H9 (cell line): Measurements from ENCODE around the gene GJA9. TPM values are rescaled to one million over a fixed set of nuclear protein-coding genes. Genes with fewer than 3 reads are reported as not detected.

Experiments
- DNase-seq: peaks from one replicate; pipeline ENCODE4 v3.0.0-alpha.2; 2017
- H2AFZ ChIP-seq: one replicate; pipeline ENCODE4 v1.6.1; 2013; ENCODE audit warnings: mild to moderate bottlenecking, low read length, control low read depth, moderate library complexity
- H2AK5ac ChIP-seq: 2 replicates; pipeline ENCODE4 v1.6.1; 2013; ENCODE audit warnings: low read length, control low read depth, mixed read lengths; ENCODE audit not compliant: insufficient read length
- H2BK120ac ChIP-seq: one replicate; pipeline ENCODE4 v1.6.1; 2013; ENCODE audit warnings: low read depth, mild to moderate bottlenecking, low read length, control low read depth, inconsistent platforms; ENCODE audit not compliant: poor library complexity, severe bottlenecking
- H2BK12ac ChIP-seq: 2 replicates; pipeline ENCODE4 v1.6.1; 2013; ENCODE audit warnings: low read length, control low read depth, mixed read lengths, low read depth; ENCODE audit not compliant: insufficient read length
- H2BK15ac ChIP-seq: 2 replicates; pipeline ENCODE4 v1.6.1; 2013; ENCODE audit warnings: low read depth, low read length, control low read depth
- H2BK20ac ChIP-seq: one replicate; pipeline ENCODE4 v1.6.1; 2013; ENCODE audit warnings: low read depth, mild to moderate bottlenecking, low read length, control low read depth, inconsistent platforms; ENCODE audit not compliant: poor library complexity, severe bottlenecking
- H2BK5ac ChIP-seq: 2 replicates; pipeline ENCODE4 v1.6.1; 2013; ENCODE audit warnings: low read length, control low read depth, mixed read lengths; ENCODE audit not compliant: insufficient read length
- H3K14ac ChIP-seq: 2 replicates; pipeline ENCODE4 v1.6.1; 2013; ENCODE audit warnings: low read length, control low read depth; ENCODE audit not compliant: insufficient read depth
- H3K18ac ChIP-seq: 2 replicates; pipeline ENCODE4 v1.6.1; 2013; ENCODE audit warnings: low read depth, mild to moderate bottlenecking, mixed read lengths, low read length, control low read depth; ENCODE audit not compliant: insufficient read length
- H3K23ac ChIP-seq: 2 replicates; pipeline ENCODE4 v1.6.1; 2013; ENCODE audit warnings: low read length, control low read depth, mixed read lengths, low read depth; ENCODE audit not compliant: insufficient read length
- H3K23me2 ChIP-seq: 2 replicates; pipeline ENCODE4 v1.6.1; 2013; ENCODE audit warnings: low read depth, mild to moderate bottlenecking, mixed read lengths, low read length, control low read depth; ENCODE audit not compliant: insufficient read length, poor library complexity, severe bottlenecking
- H3K27ac ChIP-seq: 2 replicates; pipeline ENCODE4 v1.5.1; 2013; ENCODE audit warnings: low read length, control low read depth, mixed read lengths, low read depth; ENCODE audit not compliant: insufficient read length
- H3K27me3 ChIP-seq: 2 replicates; pipeline ENCODE4 v1.6.1; 2013; ENCODE audit warnings: low read length, control low read depth, inconsistent platforms; ENCODE audit not compliant: insufficient read depth
- H3K4ac ChIP-seq: 2 replicates; pipeline ENCODE4 v1.6.1; 2013; ENCODE audit warnings: low read depth, mild to moderate bottlenecking, control low read depth, inconsistent platforms, low read length, moderate library complexity
- H3K4me1 ChIP-seq: 2 replicates; pipeline ENCODE4 v1.6.1; 2013; ENCODE audit warnings: low read length, control low read depth, inconsistent platforms; ENCODE audit not compliant: insufficient read depth
- H3K4me2 ChIP-seq: 2 replicates; pipeline ENCODE4 v1.6.1; 2013; ENCODE audit warnings: low read length, control low read depth, mixed read lengths; ENCODE audit not compliant: insufficient read length, insufficient read depth
- H3K56ac ChIP-seq: 2 replicates; pipeline ENCODE4 v1.6.1; 2013; ENCODE audit warnings: low read depth, mild to moderate bottlenecking, mixed read lengths, low read length, control low read depth; ENCODE audit not compliant: insufficient read length
- H3K79me1 ChIP-seq: 2 replicates; pipeline ENCODE4 v1.6.1; 2013; ENCODE audit warnings: low read depth, mild to moderate bottlenecking, moderate library complexity, low read length, control low read depth, inconsistent platforms; ENCODE audit not compliant: insufficient read depth, poor library complexity, severe bottlenecking
- H3K79me2 ChIP-seq: 2 replicates; pipeline ENCODE4 v1.6.1; 2013; ENCODE audit warnings: low read length, control low read depth, inconsistent platforms; ENCODE audit not compliant: insufficient read depth
- H3K9ac ChIP-seq: 2 replicates; pipeline ENCODE4 v1.6.1; 2013; ENCODE audit warnings: low read length, control low read depth, mixed read lengths; ENCODE audit not compliant: insufficient read length; ENCODE audit errors: extremely low read depth
- H3K9me3 ChIP-seq: one replicate; pipeline ENCODE4 v1.6.1; 2013; ENCODE audit warnings: low read depth, low read length, inconsistent platforms; ENCODE audit not compliant: control insufficient read depth
- H3T11ph ChIP-seq: one replicate; pipeline ENCODE4 v1.6.1; 2013; ENCODE audit warnings: mild to moderate bottlenecking, low read length, control low read depth, inconsistent platforms
- H4K20me1 ChIP-seq: one replicate; pipeline ENCODE4 v1.6.1; 2013; ENCODE audit not compliant: control insufficient read depth, insufficient read length, insufficient read depth
- H4K5ac ChIP-seq: 2 replicates; pipeline ENCODE4 v1.6.1; 2013; ENCODE audit warnings: low read depth, mild to moderate bottlenecking, mixed read lengths, low read length, control low read depth; ENCODE audit not compliant: insufficient read length
- H4K8ac ChIP-seq: replicated peaks from 2 replicates; pipeline ENCODE4 v1.6.1; 2013; ENCODE audit warnings: low read length, control low read depth, mixed read lengths, low read depth; ENCODE audit not compliant: insufficient read length
- H4K91ac ChIP-seq: 2 replicates; pipeline ENCODE4 v1.6.1; 2013; ENCODE audit warnings: low read depth, mild to moderate bottlenecking, moderate library complexity, mixed read lengths, low read length, control low read depth; ENCODE audit not compliant: insufficient read length
- H3K27ac Mint-ChIP-seq, 3 experiments: 2 replicates in 2 of 3; 3 replicates in 1 of 3; pipeline ENCODE4 v1.8.0; 2020 to 2021; ENCODE audit warnings: mixed read lengths in 3 of 3, mild to moderate bottlenecking in 1 of 3, moderate library complexity in 1 of 3
- H3K27me3 Mint-ChIP-seq: 2 replicates; pipeline ENCODE4 v1.8.0; 2021; ENCODE audit warnings: low read depth, mild to moderate bottlenecking, moderate library complexity, mixed read lengths
- H3K36me3 Mint-ChIP-seq, 3 experiments: 2 replicates in 2 of 3; 3 replicates in 1 of 3; pipeline ENCODE4 v1.8.0; 2020 to 2021; ENCODE audit warnings: low read depth in 3 of 3, mixed read lengths in 3 of 3; ENCODE audit not compliant: insufficient read depth in 1 of 3
- H3K4me1 Mint-ChIP-seq, 2 experiments: 2 replicates each; pipeline ENCODE4 v1.8.0; 2020; ENCODE audit warnings: mixed read lengths in 2 of 2
- H3K4me3 Mint-ChIP-seq, 2 experiments: 2 replicates in 1 of 2; 3 replicates in 1 of 2; pipeline ENCODE4 v1.8.0; 2020 to 2021; ENCODE audit warnings: mild to moderate bottlenecking in 2 of 2, mixed read lengths in 2 of 2, moderate library complexity in 1 of 2
- H3K9me3 Mint-ChIP-seq, 2 experiments: 2 replicates in 1 of 2; 3 replicates in 1 of 2; pipeline ENCODE4 v1.8.0; 2020; ENCODE audit warnings: mild to moderate bottlenecking in 2 of 2, mixed read lengths in 2 of 2, moderate library complexity in 1 of 2
- total RNA-seq: library from RNA; stranded (reverse); gene quantifications from 2 replicates; pipeline ENCODE4 v1.2.1, GENCODE V29; 2021
- TF ChIP-seq, protein P1 (sequence below): fragments of 200-600 bp; sonication (generic); conservative IDR thresholded peaks from 3 replicates; pipeline ENCODE4 v1.8.0; 2021; ENCODE audit warnings: antibody characterized with exemption, mild to moderate bottlenecking

Gene GJA9
- total RNA-seq, 1 experiment from 2014 or later, result not detected

DNA sequence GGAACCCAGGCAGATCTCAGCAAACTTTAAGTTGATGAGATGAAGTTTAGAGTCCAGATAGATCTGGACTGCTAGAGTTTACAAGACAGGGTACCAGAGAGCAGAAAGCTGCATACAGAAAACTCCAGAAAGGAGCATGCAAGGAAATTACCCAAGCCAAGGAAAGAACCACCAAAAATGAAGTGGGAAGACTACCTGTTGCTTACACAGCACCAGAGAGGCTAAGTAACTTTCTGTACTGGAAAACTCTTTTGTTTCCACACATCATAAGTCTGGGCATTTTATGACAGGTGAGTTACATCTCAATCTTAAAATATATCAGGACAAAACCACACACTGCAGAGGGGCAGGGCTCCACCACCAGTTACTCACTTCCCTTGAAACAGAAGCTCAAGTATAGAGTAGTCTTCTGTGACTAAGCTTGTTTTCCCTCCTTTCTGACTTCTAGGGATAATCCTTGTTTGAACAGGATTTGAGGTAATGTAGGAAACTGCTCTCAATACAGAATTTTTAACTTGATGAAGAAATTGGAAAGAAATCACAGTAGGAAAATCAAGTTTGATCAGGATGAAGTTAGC, 17.4 kb upstream of the GJA9 start:
- no peak overlapping the region for H3K4ac ChIP-seq
- H3K9me3 Mint-ChIP-seq, result no peaks in the 10 kb centered on the region
- no peak overlapping the region for H4K8ac ChIP-seq
- no peak overlapping the region for H2BK5ac ChIP-seq
- H3K23ac ChIP-seq, result no peak overlapping the region
- H3K27me3 Mint-ChIP-seq, result no peaks in the 10 kb centered on the region
- no peaks in the 10 kb centered on the region for H3K79me2 ChIP-seq
- H3K27me3 ChIP-seq, result no peaks in the 10 kb centered on the region
- no peak overlapping the region for H2BK20ac ChIP-seq
- H2BK120ac ChIP-seq, result no peak overlapping the region
- no peaks in the 10 kb centered on the region for H3K4me1 ChIP-seq
- H3K27ac Mint-ChIP-seq, result no peak overlapping the region
- no peaks in the 10 kb centered on the region for H3K4me1 Mint-ChIP-seq
- H3K56ac ChIP-seq, result no peak overlapping the region
- no peaks in the 10 kb centered on the region for H3K23me2 ChIP-seq
- no peak overlapping the region for H3K27ac ChIP-seq
- TF ChIP-seq, protein P1, sequence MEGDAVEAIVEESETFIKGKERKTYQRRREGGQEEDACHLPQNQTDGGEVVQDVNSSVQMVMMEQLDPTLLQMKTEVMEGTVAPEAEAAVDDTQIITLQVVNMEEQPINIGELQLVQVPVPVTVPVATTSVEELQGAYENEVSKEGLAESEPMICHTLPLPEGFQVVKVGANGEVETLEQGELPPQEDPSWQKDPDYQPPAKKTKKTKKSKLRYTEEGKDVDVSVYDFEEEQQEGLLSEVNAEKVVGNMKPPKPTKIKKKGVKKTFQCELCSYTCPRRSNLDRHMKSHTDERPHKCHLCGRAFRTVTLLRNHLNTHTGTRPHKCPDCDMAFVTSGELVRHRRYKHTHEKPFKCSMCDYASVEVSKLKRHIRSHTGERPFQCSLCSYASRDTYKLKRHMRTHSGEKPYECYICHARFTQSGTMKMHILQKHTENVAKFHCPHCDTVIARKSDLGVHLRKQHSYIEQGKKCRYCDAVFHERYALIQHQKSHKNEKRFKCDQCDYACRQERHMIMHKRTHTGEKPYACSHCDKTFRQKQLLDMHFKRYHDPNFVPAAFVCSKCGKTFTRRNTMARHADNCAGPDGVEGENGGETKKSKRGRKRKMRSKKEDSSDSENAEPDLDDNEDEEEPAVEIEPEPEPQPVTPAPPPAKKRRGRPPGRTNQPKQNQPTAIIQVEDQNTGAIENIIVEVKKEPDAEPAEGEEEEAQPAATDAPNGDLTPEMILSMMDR, result no peak
- no peak overlapping the region for H3T11ph ChIP-seq
- H2BK15ac ChIP-seq, result no peak overlapping the region
- no peak overlapping the region for H2AK5ac ChIP-seq
- H3K18ac ChIP-seq, result no peak overlapping the region
- no peak overlapping the region for H3K4me2 ChIP-seq
- H3K9ac ChIP-seq, result no peak overlapping the region
- H4K5ac ChIP-seq, result no peak overlapping the region
- no peaks in the 10 kb centered on the region for H3K79me1 ChIP-seq
- no peak overlapping the region for H2BK12ac ChIP-seq
- H4K91ac ChIP-seq, result no peak overlapping the region
- H2AFZ ChIP-seq, result no peak overlapping the region
- DNase-seq, result no peak
- H3K14ac ChIP-seq, result no peak overlapping the region
- no peaks in the 10 kb centered on the region for H4K20me1 ChIP-seq
- H3K9me3 ChIP-seq, result no peaks in the 10 kb centered on the region
- no peak overlapping the region for H3K4me3 Mint-ChIP-seq
- H3K36me3 Mint-ChIP-seq, result no peaks in the 10 kb centered on the region
